Activated CD4-positive, alpha-beta T cell treated with anti-CD3 and anti-CD28 coated beads for 4 hours (primary cell): Measurements from ENCODE around the gene ESRRG.

ENCODE experiments used
- DNase-seq, 2 donors: peaks; one replicate each; pipeline ENCODE4 v3.0.0-alpha.2; 2020

Gene ESRRG

GRCh38 chr1:216626394-216627067 is 96.7 kb downstream of the ESRRG start:
- DNase-seq = no peak

- DNase-seq = no peak
Observed at GRCh38 chr1:216621536-216621935, 101.7 kb downstream of the ESRRG start.

GRCh38 chr1:216617081-216617875 is 106.0 kb downstream of the ESRRG start:
- DNase-seq = no peak

GRCh38 chr1:216616425-216616824 is 106.8 kb downstream of the ESRRG start:
- no peak for DNase-seq

DNA sequence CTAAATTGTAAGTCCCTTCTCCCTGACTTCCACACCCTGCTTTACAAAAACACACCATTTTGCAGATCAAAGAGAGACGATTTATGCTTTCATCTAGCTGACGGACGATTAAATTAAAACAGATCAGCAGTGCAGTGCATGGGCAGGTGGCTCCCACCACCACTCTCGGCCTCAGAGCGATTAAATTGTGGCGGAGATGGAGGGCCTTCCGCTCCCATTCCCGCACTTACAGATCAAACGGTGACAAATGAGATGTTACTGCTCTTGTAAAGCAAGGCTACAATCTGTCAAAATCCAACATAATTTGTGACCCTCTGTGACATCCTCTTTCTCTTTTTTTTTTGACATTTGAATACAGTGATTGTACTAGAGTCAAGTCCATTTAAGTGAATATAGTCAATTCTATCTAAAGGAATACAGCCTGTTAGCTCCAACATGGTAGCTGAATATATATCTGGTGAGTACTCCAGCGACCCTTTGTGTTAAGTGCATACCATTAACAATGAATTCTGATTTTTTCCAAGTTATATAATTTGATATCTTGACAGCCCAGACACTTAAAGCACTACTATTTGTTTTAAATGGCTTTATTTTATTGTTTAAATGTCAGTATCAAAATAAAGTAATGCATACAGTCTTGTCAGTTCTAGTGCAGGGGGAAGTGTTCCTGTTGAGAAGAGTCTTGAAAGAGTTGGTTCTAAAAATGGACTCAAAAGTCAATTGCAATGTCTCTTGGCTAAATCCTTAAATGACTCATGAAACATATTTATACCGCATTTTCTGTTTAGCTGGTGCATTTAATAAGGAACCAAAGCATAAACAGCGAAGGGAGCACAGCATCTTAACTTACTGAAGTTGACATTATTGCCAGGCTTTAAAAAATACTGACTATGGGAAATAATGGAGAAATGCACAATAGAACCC is 109.0 kb downstream of the ESRRG start:
- DNase-seq = no peak

- no peak for DNase-seq
Observed at GRCh38 chr1:216612291-216612690, 110.9 kb downstream of the ESRRG start.

DNA sequence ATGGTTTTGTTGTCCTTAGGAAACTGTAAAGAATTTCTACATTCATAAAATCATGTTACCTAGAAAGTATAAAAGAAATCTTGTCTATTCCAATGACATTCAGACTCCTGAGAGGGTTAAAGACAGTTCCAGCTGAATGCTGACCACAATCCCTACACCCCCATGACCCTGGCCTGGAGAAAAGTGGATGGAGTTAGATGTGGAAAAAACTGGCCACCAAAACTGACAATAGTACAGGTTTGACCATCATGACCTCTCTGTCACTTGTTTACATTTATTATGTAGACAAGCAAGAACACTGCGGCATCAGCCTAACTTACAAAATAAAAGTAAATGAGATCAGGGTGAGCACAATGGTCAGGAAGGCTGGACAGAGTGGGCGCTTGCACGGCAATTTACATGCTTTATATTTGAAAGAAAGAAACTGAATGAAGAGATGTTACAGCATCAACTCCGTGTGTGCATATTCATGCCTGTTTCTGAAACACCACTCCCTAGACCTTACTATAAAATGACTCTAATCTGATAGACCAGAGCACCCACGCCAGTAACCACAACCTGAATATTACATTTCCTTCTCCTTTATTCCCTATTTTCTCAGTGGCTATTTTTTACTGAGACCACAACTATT is 116.0 kb downstream of the ESRRG start:
- no peak for DNase-seq

GRCh38 chr1:216606047-216606637 is 117.1 kb downstream of the ESRRG start:
- no peak for DNase-seq

GRCh38 chr1:216604771-216605170 is 118.5 kb downstream of the ESRRG start:
- DNase-seq = no peak

GRCh38 chr1:216600730-216601609 is 122.3 kb downstream of the ESRRG start:
- DNase-seq = no peak

- no peak for DNase-seq
Observed at GRCh38 chr1:216599851-216600250, 123.4 kb downstream of the ESRRG start.

GRCh38 chr1:216598448-216598847 is 124.8 kb downstream of the ESRRG start:
- DNase-seq = no peak

- no peak for DNase-seq
Observed at GRCh38 chr1:216596281-216596862, 126.9 kb downstream of the ESRRG start.

DNA sequence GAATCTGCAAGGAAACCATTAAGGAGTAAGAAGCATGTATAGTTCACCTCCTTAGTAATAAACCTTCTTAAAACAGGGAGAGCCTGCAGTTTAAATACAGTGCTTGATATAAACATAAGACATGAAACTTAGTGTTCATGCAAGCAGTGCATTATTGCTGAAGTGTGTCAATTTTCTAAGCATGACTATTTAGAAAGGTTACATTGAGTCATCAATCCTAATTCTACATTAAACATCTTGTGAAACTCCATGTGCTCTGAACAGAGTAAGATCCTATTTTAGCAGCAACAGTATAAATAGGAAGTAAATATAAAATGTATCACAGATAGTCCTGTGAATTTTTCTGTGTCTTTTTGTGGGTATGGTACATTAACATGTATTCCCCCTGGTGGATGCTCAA is 135.5 kb downstream of the ESRRG start:
- DNase-seq = no peak

GRCh38 chr1:216582151-216582550 is 141.1 kb downstream of the ESRRG start:
- DNase-seq = no peak

DNA sequence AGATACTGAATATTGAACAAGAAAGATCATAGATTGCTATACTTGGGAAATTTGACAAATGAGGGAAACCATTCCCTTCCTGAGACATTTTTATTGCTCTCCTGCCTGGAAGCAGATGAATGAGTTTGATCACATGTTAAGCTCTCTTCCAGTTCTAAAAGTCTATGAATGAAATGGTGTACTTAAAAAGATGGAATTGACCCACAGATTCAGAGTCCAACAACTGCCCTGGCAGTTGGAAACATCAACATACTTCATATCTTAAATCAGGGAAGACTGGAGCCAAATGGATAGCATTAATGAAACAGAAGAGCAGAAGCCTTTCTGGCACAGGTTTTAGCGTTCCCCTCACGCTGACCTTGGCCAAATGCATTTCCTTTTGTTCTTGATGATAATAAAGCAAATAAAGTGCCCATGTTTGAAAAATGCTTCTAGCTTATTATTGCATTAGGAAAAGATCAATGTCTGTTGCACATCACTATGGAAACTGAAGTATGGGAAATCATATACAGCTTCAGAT is 142.6 kb downstream of the ESRRG start:
- DNase-seq = no peak

GRCh38 chr1:216576234-216576937 is 146.8 kb downstream of the ESRRG start:
- no peak for DNase-seq

DNA sequence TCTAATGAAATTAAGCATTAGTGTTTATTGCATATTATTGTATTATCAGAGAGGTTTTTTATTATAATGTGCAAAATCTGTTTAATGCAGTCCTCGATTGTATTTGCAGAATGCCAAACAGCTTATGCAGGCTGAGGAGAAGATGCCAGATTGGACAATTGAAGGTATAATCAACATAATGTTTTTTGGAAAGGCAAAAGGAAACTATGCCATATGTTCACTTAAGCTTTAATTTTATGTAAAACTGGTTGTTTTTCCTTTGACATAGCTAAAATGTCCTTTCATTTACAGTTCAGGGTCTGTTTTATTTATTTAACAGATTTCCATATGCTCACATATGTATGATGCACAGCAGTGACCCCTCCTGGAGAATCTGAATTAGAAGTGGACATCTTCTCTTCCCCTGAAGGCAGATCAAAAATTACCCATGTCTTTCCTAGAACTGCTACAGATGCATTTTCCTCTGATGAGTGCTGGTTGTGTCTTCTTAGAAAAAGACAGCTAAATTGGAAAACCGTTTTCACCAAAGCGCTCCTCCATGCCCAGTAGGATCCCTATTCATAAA is 156.5 kb downstream of the ESRRG start:
- DNase-seq = no peak

GRCh38 chr1:216563087-216563486 is 160.1 kb downstream of the ESRRG start:
- DNase-seq = no peak

DNA sequence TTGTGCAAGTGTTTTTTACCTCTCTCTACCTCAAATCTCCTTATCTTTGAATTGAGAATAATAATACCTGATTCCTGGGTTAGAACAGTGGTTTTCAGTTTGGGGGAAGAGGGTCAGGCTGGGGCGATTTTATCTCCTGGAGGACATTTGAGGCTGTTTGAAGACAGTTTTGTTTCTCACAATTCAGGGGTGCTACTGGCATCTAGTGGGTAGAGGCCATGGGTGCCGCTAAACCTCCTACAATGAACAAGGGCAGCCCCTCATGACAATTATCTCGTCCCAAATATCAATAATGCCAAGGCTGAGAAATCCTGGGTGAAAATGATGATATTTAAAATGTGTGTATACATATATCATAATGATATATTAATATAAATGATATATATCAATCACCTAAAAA is 160.8 kb downstream of the ESRRG start:
- DNase-seq = no peak
